Keratinocyte (primary cell): Measurements from ENCODE around the gene STOX2. TPM values are rescaled to one million over a fixed set of nuclear protein-coding genes. Genes with fewer than 3 reads are reported as not detected.

Experiments used
- DNase-seq: peaks from one replicate; pipeline ENCODE4 v3.0.0-alpha.2; 2011; ENCODE audit warnings: low read depth, missing footprints, low spot score
- FAIRE-seq: peaks from 2 replicates; lab custom pipeline; 2011; peaks lifted over from hg19 to GRCh38; lab: Jason Lieb, UNC
- H2AFZ ChIP-seq: 2 replicates; pipeline ENCODE4 v1.6.0; 2012; ENCODE audit warnings: low read length, control low read depth, inconsistent platforms; ENCODE audit not compliant: control insufficient read depth
- H3K27ac ChIP-seq: 2 replicates; pipeline ENCODE4 v1.5.1; 2011; ENCODE audit warnings: low read length; ENCODE audit not compliant: control insufficient read depth, insufficient read depth
- H3K27me3 ChIP-seq: 3 replicates; pipeline ENCODE4 v1.6.0; 2011; ENCODE audit warnings: low read length; ENCODE audit not compliant: control insufficient read depth, insufficient read depth; ENCODE audit errors: extremely low read depth
- H3K36me3 ChIP-seq, 2 experiments: 2 replicates in 1 of 2; 3 replicates in 1 of 2; pipeline ENCODE4 v1.5.1; 2011; ENCODE audit warnings: low read length in 2 of 2, mild to moderate bottlenecking in 1 of 2; ENCODE audit not compliant: control insufficient read depth in 2 of 2, insufficient read depth in 2 of 2; ENCODE audit errors: extremely low read depth in 1 of 2
- H3K4me1 ChIP-seq: 3 replicates; pipeline ENCODE4 v1.5.1; 2011; ENCODE audit warnings: low read length; ENCODE audit not compliant: control insufficient read depth, insufficient read depth; ENCODE audit errors: extremely low read depth
- H3K4me2 ChIP-seq: 3 replicates; pipeline ENCODE4 v1.6.0; 2011; ENCODE audit warnings: low read depth, low read length; ENCODE audit not compliant: control insufficient read depth, insufficient read depth; ENCODE audit errors: extremely low read depth
- H3K4me3 ChIP-seq, 3 experiments: fragments of 200-600 bp in 1 of 3; sonication (generic) in 1 of 3; 2 replicates in 2 of 3; 3 replicates in 1 of 3; pipeline ENCODE4 v1.5.1; 2011 to 2016; ENCODE audit warnings: low read length in 3 of 3, mild to moderate bottlenecking in 3 of 3, control low read depth in 2 of 3, inconsistent platforms in 1 of 3, low read depth in 1 of 3, mixed read lengths in 1 of 3, mixed run types in 1 of 3, moderate library complexity in 1 of 3; ENCODE audit not compliant: control insufficient read depth in 2 of 3, insufficient read depth in 2 of 3; ENCODE audit errors: extremely low read depth in 1 of 3
- H3K79me2 ChIP-seq: 2 replicates; pipeline ENCODE4 v1.6.0; 2012; ENCODE audit warnings: low read length; ENCODE audit not compliant: control insufficient read depth, insufficient read depth
- H3K9ac ChIP-seq: 3 replicates; pipeline ENCODE4 v1.6.0; 2011; ENCODE audit warnings: low read length; ENCODE audit not compliant: control insufficient read depth, insufficient read depth; ENCODE audit errors: extremely low read depth
- H3K9me1 ChIP-seq: 3 replicates; pipeline ENCODE4 v1.6.0; 2011; ENCODE audit warnings: low read length; ENCODE audit not compliant: control insufficient read depth, insufficient read depth; ENCODE audit errors: extremely low read depth
- H3K9me3 ChIP-seq: 2 replicates; pipeline ENCODE4 v1.5.1; 2012; ENCODE audit warnings: low read depth, low read length; ENCODE audit not compliant: control insufficient read depth
- H4K20me1 ChIP-seq: 3 replicates; pipeline ENCODE4 v1.6.0; 2011; ENCODE audit warnings: low read length; ENCODE audit not compliant: control insufficient read depth, insufficient read depth; ENCODE audit errors: extremely low read depth
- CTCF ChIP-seq, 3 experiments: IDR thresholded peaks in 1 of 3; conservative IDR thresholded peaks in 1 of 3; optimal IDR thresholded peaks in 1 of 3; 2 replicates in 2 of 3; 3 replicates in 1 of 3; pipeline versions ENCODE3 to v1.5.1; 2011; ENCODE audit warnings: low read length in 3 of 3, mild to moderate bottlenecking in 3 of 3, moderate library complexity in 2 of 3, control low read depth in 1 of 3, inconsistent platforms in 1 of 3; ENCODE audit not compliant: insufficient read depth in 2 of 3; ENCODE audit errors: extremely low read depth in 1 of 3
- EZH2 ChIP-seq: IDR thresholded peaks from one replicate; pipeline ENCODE4 v1.6.1; 2012; ENCODE audit warnings: inconsistent platforms, mild to moderate bottlenecking, low read length, moderate library complexity
- dilution Hi-C: fragments of 300-500 bp; cut with MboI; formaldehyde crosslinking; loops from one replicate; pipeline ENCODE4 v1.7.0; 2020; ENCODE audit warnings: low sequenced_read_pairs; ENCODE audit not compliant: extremely low pct_ligation_motif_present
- polyA plus RNA-seq, 5 experiments: library from polyadenylated mRNA; depleted of rRNA in 3 of 5; stranded (reverse) in 3 of 5; stranded (forward) in 1 of 5; unstranded in 1 of 5; fragments of >200 nt; gene quantifications; 1 replicate in 1 of 5; 2 replicates in 3 of 5; 3 replicates in 1 of 5; pipeline versions ENCODE4 v1.2.1 to v1.2.3, GENCODE V29; 2011 to 2012; ENCODE audit warnings: missing spikeins in 2 of 5, low read depth in 1 of 5, low replicate concordance in 1 of 5

The STOX2 gene
- polyA plus RNA-seq, 1 donor (not counting 4 experiments of a cell fraction or from before 2014, with no cell fraction given) = 1.6 TPM

GRCh38 chr4:183984566-183984965 is 79.5 kb downstream of the STOX2 start:
- DNase-seq (no peak), FAIRE-seq (no peak)
- H3K9me3 ChIP-seq = no peaks in the 10 kb centered on the region
- H2AFZ ChIP-seq = no peak overlapping the region
- no peak for TF ChIP-seq EZH2
- no peak for TF ChIP-seq CTCF (optimal IDR thresholded peaks at IDR 0.05 in 1 of 3, IDR thresholded peaks at IDR 0.05 in 1 of 3, conservative IDR thresholded peaks at IDR 0.05 in 1 of 3; ENCODE audit: extremely low read depth in 1 of 3, insufficient read depth in 2 of 3, low read length in 3 of 3)
- no peaks in the 10 kb centered on the region for H3K27me3 ChIP-seq
- H3K4me3 ChIP-seq = no peak overlapping the region
- dilution Hi-C loops = no loop called here
- no peaks in the 10 kb centered on the region for H3K36me3 ChIP-seq
- no peak overlapping the region for H3K27ac ChIP-seq
- no peak overlapping the region for H3K9ac ChIP-seq
- H3K79me2 ChIP-seq = no peaks in the 10 kb centered on the region
- no peak overlapping the region for H3K4me2 ChIP-seq
- H3K4me1 ChIP-seq = peaks cover 16% of the 10 kb centered on the region
- H4K20me1 ChIP-seq = no peaks in the 10 kb centered on the region
- H3K9me1 ChIP-seq = no peaks in the 10 kb centered on the region

GRCh38 chr4:183985786-183986185 is 80.7 kb downstream of the STOX2 start:
- no peak overlapping the region for H3K9ac ChIP-seq
- H3K79me2 ChIP-seq = no peaks in the 10 kb centered on the region
- no peaks in the 10 kb centered on the region for H3K9me1 ChIP-seq
- H3K4me2 ChIP-seq = no peak overlapping the region
- H3K36me3 ChIP-seq = no peaks in the 10 kb centered on the region
- dilution Hi-C loops = no loop called here
- H3K27ac ChIP-seq = no peak overlapping the region
- no peak overlapping the region for H2AFZ ChIP-seq
- DNase-seq (no peak), FAIRE-seq (no peak)
- TF ChIP-seq CTCF (optimal IDR thresholded peaks at IDR 0.05 in 1 of 3, IDR thresholded peaks at IDR 0.05 in 1 of 3, conservative IDR thresholded peaks at IDR 0.05 in 1 of 3; ENCODE audit: extremely low read depth in 1 of 3, insufficient read depth in 2 of 3, low read length in 3 of 3) = no peak
- no peak for TF ChIP-seq EZH2
- H3K27me3 ChIP-seq = no peaks in the 10 kb centered on the region
- no peak overlapping the region for H3K4me3 ChIP-seq
- H3K4me1 ChIP-seq = peaks cover 16% of the 10 kb centered on the region
- no peaks in the 10 kb centered on the region for H3K9me3 ChIP-seq
- no peaks in the 10 kb centered on the region for H4K20me1 ChIP-seq
